Hepatocyte (in vitro differentiated cells): ENCODE data around the gene PRKAR1B.

Source experiments
- CTCF ChIP-seq: fragments of 200-600 bp; sonication (generic); IDR thresholded peaks from 2 replicates; pipeline ENCODE4 v1.5.1; 2016; ENCODE audit warnings: antibody characterized with exemption, mild to moderate bottlenecking; ENCODE audit not compliant: poor library complexity
- EZH2 ChIP-seq: fragments of 200-600 bp; sonication (generic); IDR thresholded peaks from 2 replicates; pipeline ENCODE4 v1.6.1; 2016; ENCODE audit warnings: antibody characterized with exemption, mild to moderate bottlenecking, borderline replicate concordance

DNA sequence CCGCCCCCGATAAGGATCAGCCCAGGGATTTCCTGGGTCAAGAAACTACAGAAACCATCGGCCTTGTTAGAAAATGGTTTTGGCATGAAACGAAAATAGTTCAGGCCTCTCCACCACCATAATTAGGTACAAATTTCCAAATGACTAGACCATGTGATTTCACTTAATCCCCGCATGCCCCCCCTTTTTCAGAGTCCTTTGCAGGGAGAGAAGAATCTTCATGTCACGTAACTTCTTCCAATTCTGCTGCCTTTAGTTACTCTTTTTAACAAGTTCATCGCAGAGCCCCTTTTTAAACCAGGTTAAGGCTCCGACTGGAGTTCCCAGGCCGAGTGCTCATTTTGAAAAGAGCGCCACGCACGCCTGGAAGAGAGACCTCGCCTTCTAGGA, 210.9 kb downstream of the PRKAR1B start:
- TF ChIP-seq CTCF, result no peak
- TF ChIP-seq EZH2, result no peak
